HepG2 (cell line): ENCODE data around the gene ABCB7. TPM values are rescaled to one million over a fixed set of nuclear protein-coding genes. Genes with fewer than 3 reads are reported as not detected.

Experiments
- ATAC-seq: fragments of 200-7000 bp; cut with Tn5 transposase; 3 replicates; pipeline ENCODE4 v1.9.1; 2020; ENCODE audit warnings: mild to moderate bottlenecking, moderate library complexity
- BruUV-seq: library from RNA; stranded (reverse); fragments of 400-500 nt; replicated peaks from 2 replicates; lab custom pipeline; 2021; lab: Mats Ljungman, UMichigan
- CTCF ChIA-PET: fragments of 300-600 bp; formaldehyde crosslinking; extraction: SDS; loops from one replicate; lab custom pipeline; 2021; ENCODE audit warnings: low total read pairs, inconsistent platforms, low intra/inter-chr PET ratio; lab: Yijun Ruan, JAX
- POLR2A ChIA-PET: fragments of 350-600 bp; sonication (Branson Sonifier 250); formaldehyde crosslinking; loops from one replicate; lab custom pipeline; 2020; ENCODE audit warnings: antibody characterized with exemption, inconsistent platforms; lab: Yijun Ruan, JAX
- DNase-seq: peaks from one replicate; pipeline ENCODE4 v3.0.0-alpha.2; 2015; ENCODE audit warnings: low spot score
- FAIRE-seq: peaks from 3 replicates; lab custom pipeline; 2011; peaks lifted over from hg19 to GRCh38; lab: Jason Lieb, UNC
- H2AFZ ChIP-seq: one replicate; pipeline ENCODE4 v1.6.1; 2011; ENCODE audit warnings: low read length, inconsistent platforms
- H3K27ac ChIP-seq: fragments of 300-600 bp; 3 replicates; pipeline ENCODE4 v1.8.0; 2011; ENCODE audit warnings: mixed run types, mild to moderate bottlenecking, mixed read lengths, low read length, inconsistent platforms; ENCODE audit not compliant: insufficient read depth; ENCODE audit errors: extremely low read length
- H3K27me3 ChIP-seq, 2 experiments: fragments of 200-600 bp in 1 of 2; 2 replicates in 1 of 2; 3 replicates in 1 of 2; pipeline versions ENCODE4 v1.6.0 to v1.8.0; 2011; ENCODE audit warnings: low read length in 2 of 2, mild to moderate bottlenecking in 2 of 2, moderate library complexity in 2 of 2, inconsistent platforms in 1 of 2; ENCODE audit not compliant: insufficient read depth in 2 of 2, control insufficient read depth in 1 of 2
- H3K36me3 ChIP-seq, 2 experiments: fragments of 200-600 bp in 1 of 2; replicated peaks in 1 of 2; 2 replicates in 1 of 2; 3 replicates in 1 of 2; pipeline versions ENCODE4 v1.5.1 to v1.8.0; 2011; ENCODE audit warnings: low read length in 2 of 2, inconsistent platforms in 1 of 2; ENCODE audit not compliant: insufficient read depth in 2 of 2, control insufficient read depth in 1 of 2
- H3K4me1 ChIP-seq: 2 replicates; pipeline ENCODE4 v1.5.1; 2012; ENCODE audit warnings: low read length, inconsistent platforms; ENCODE audit not compliant: insufficient read depth
- H3K4me2 ChIP-seq: 2 replicates; pipeline ENCODE4 v1.6.0; 2011; ENCODE audit warnings: low read depth, low read length, inconsistent platforms
- H3K4me3 ChIP-seq, 3 experiments: fragments of 200-600 bp in 1 of 3; sonication (generic), shearing (Covaris generic) in 1 of 3; replicated peaks in 1 of 3; 2 replicates each; pipeline ENCODE4 v1.5.1; 2011 to 2016; ENCODE audit warnings: low read length in 3 of 3, inconsistent platforms in 2 of 3, low read depth in 2 of 3, mild to moderate bottlenecking in 2 of 3, control low read depth in 1 of 3, mixed read lengths in 1 of 3; ENCODE audit not compliant: insufficient read depth in 1 of 3
- H3K79me2 ChIP-seq: one replicate; pipeline ENCODE4 v1.6.1; 2011; ENCODE audit warnings: low read length, inconsistent platforms; ENCODE audit not compliant: insufficient read depth
- H3K9ac ChIP-seq: 2 replicates; pipeline ENCODE4 v1.6.0; 2011; ENCODE audit warnings: mild to moderate bottlenecking, low read depth, low read length, inconsistent platforms; ENCODE audit not compliant: insufficient read depth
- H3K9me3 ChIP-seq: 2 replicates; pipeline ENCODE4 v1.5.1; 2012; ENCODE audit warnings: mild to moderate bottlenecking, low read length
- H4K20me1 ChIP-seq: 2 replicates; pipeline ENCODE4 v1.6.0; 2011; ENCODE audit warnings: inconsistent platforms, mild to moderate bottlenecking, low read length, moderate library complexity; ENCODE audit not compliant: insufficient read depth
- CREM ChIP-seq, 2 experiments: sonication (generic) in 1 of 2; formaldehyde crosslinking in 1 of 2; IDR thresholded peaks; 2 replicates each; pipeline versions ENCODE4 v1.4.0 to v1.6.1; 2016 to 2020; ENCODE audit warnings: antibody characterized with exemption in 1 of 2, mild to moderate bottlenecking in 1 of 2, missing genetic modification reagents in 1 of 2
- RBAK ChIP-seq: sonication (generic); formaldehyde crosslinking; IDR thresholded peaks from 2 replicates; pipeline ENCODE4 v1.5.1; 2020; ENCODE audit warnings: mild to moderate bottlenecking, missing genetic modification reagents
- WIZ ChIP-seq: sonication (generic); formaldehyde crosslinking; IDR thresholded peaks from 2 replicates; pipeline ENCODE4 v1.5.1; 2020; ENCODE audit warnings: mild to moderate bottlenecking, missing genetic modification reagents
- ZBTB3 ChIP-seq: sonication (generic); formaldehyde crosslinking; IDR thresholded peaks from 2 replicates; pipeline ENCODE4 v1.4.0; 2020; ENCODE audit warnings: low read depth, mild to moderate bottlenecking, moderate library complexity, missing genetic modification reagents, borderline replicate concordance
- ZBTB8A ChIP-seq: sonication (generic); formaldehyde crosslinking; IDR thresholded peaks from 2 replicates; pipeline ENCODE4 v1.4.0; 2020; ENCODE audit warnings: mild to moderate bottlenecking, low read depth, missing genetic modification reagents, borderline replicate concordance
- ZMAT5 ChIP-seq: sonication (generic); formaldehyde crosslinking; IDR thresholded peaks from 2 replicates; pipeline ENCODE4 v1.5.0; 2020; ENCODE audit warnings: mild to moderate bottlenecking, low read depth, missing genetic modification reagents, borderline replicate concordance
- ZNF142 ChIP-seq: sonication (generic); formaldehyde crosslinking; IDR thresholded peaks from 2 replicates; pipeline ENCODE4 v1.4.0; 2020; ENCODE audit warnings: missing genetic modification reagents
- ZNF513 ChIP-seq: sonication (generic); formaldehyde crosslinking; conservative IDR thresholded peaks from 2 replicates; pipeline ENCODE4 v1.5.0; 2020; ENCODE audit warnings: missing genetic modification reagents
- ZNF646 ChIP-seq: sonication (generic); formaldehyde crosslinking; IDR thresholded peaks from 2 replicates; pipeline ENCODE4 v1.9.0; 2021; ENCODE audit warnings: mild to moderate bottlenecking, missing genetic modification reagents
- ZNF782 ChIP-seq: sonication (generic); formaldehyde crosslinking; IDR thresholded peaks from 2 replicates; pipeline ENCODE4 v1.4.0; 2020; ENCODE audit warnings: missing genetic modification reagents, mild to moderate bottlenecking, borderline replicate concordance
- WGBS: methylation state at CpG from one replicate; pipeline ENCODE4 v1.1.6; 2017; ENCODE audit warnings: low lambda C conversion rate; 5-methylcytosine and 5-hydroxymethylcytosine counted together
- in situ Hi-C: cut with HindIII; loops from 2 replicates; pipeline ENCODE4 v1.10.0; 2017; ENCODE audit warnings: low pct_unique_long_range_greater_than_20kb; ENCODE audit not compliant: extremely low pct_ligation_motif_present
- intact Hi-C: fragments of 100-400 bp; cut with micrococcal nuclease; formaldehyde crosslinking; loops from one replicate; pipeline ENCODE4 v1.10.0; 2022; ENCODE audit not compliant: unreplicated experiment
- polyA plus RNA-seq, 8 experiments: library from polyadenylated mRNA; depleted of rRNA in 3 of 8; stranded (reverse) in 7 of 8; unstranded in 1 of 8; fragments of >200 nt; fragmentation: Illumina TruSeq in 4 of 8; extraction: Trizol in 4 of 8; gene quantifications; 2 replicates each; pipeline versions ENCODE4 v1.2.1 to v1.2.3, GENCODE V29; 2011 to 2016; ENCODE audit warnings: low read depth in 4 of 8, missing spikeins in 1 of 8, mixed read lengths in 1 of 8; ENCODE audit not compliant: insufficient read depth in 1 of 8
- total RNA-seq, 5 experiments: library from RNA; depleted of rRNA; stranded (reverse); fragments of >200 nt; fragmentation: Illumina TruSeq; extraction: Trizol; gene quantifications; 2 replicates each; pipeline ENCODE4 v1.2.3, GENCODE V29; 2016; ENCODE audit warnings: low read depth in 1 of 5

Gene ABCB7
- total and polyA plus RNA-seq, 2 of the 13 experiments (the other 11 are each of a cell fraction or from before 2014, with no cell fraction given): 27.7 to 28.7 TPM

GRCh38 chrX:75051047-75051446 is 105.0 kb downstream of the ABCB7 start:
- no peak for FAIRE-seq
- ChIA-PET POLR2A (no interaction called here), CTCF (no interaction called here)
- Histone ChIP-seq H2AFZ (no peak overlapping the region), H3K79me2 (no peaks in the 10 kb centered on the region), H3K36me3 (no peaks in the 10 kb centered on the region), H3K9me3 (no peaks in the 10 kb centered on the region), H4K20me1 (no peaks in the 10 kb centered on the region), H3K4me2 (no peak overlapping the region), H3K27ac (no peak overlapping the region), H3K9ac (no peak overlapping the region), H3K4me3 (no peak overlapping the region), H3K4me1 (no peaks in the 10 kb centered on the region), H3K27me3 (no peaks in the 10 kb centered on the region)
- 100% methylated on average over 1 of the region's 1 CpG for WGBS
- no TSS peak for BruUV-seq
- no peak for ATAC-seq
- intact Hi-C loops: no loop called here
- DNase-seq: no peak
- in situ Hi-C loops: no loop called here
- TF ChIP-seq ZNF646 (CRISPR knock-in tag) (no peak), RBAK (no peak), ZNF782 (CRISPR knock-in tag) (no peak), ZNF142 (no peak), ZNF513 (CRISPR knock-in tag) (no peak), ZMAT5 (CRISPR knock-in tag) (no peak), ZBTB3 (CRISPR knock-in tag) (no peak), WIZ (CRISPR knock-in tag) (no peak), ZBTB8A (CRISPR knock-in tag) (no peak), CREM (IDR thresholded peaks at IDR 0.05) (no peak), CREM (CRISPR knock-in tag; IDR thresholded peaks at IDR 0.05) (no peak)
